Measurements from ENCODE around the gene SPPL3.

SPPL3 gene

GRCh38 chr12:120921637-120922036, 17.5 kb upstream of the SPPL3 start:
- TF ChIP-seq CTCF (IDR thresholded peaks at IDR 0.05; ENCODE audit: insufficient read depth, missing control alignments) = no peak
- FAIRE-seq = no peak

GRCh38 chr12:120920178-120920577, 16.0 kb upstream of the SPPL3 start:
- DNase-seq (ENCODE audit: insufficient read length, low spot score) (no peak), FAIRE-seq (no peak)
- TF ChIP-seq CTCF (IDR thresholded peaks at IDR 0.05; ENCODE audit: insufficient read depth, missing control alignments) = no peak

More at GRCh38 chr12:120921637-120922036, 17.5 kb upstream of the SPPL3 start:
- no peak for DNase-seq (ENCODE audit: insufficient read length, low spot score)

DNA sequence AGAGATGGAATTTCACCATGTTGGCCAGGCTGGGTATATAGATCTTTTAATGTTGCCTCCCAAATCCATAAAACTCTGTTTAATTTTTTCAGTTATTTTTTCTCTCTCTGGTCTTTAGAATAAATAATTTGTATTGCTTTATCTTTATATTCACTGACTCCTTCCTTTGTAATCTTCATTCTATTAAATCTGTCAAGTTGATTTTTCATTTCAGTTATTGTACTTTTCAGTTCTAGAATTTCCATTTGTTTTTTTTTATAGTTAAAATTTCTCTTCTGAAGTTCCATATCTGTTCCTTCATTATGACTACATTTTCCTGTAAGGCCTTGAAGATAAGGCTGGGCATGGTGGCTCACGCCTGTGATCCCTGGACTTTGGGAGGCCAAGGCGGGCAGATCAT, 13.6 kb upstream of the SPPL3 start:
- no peak for TF ChIP-seq CTCF (IDR thresholded peaks at IDR 0.05; ENCODE audit: insufficient read depth, missing control alignments)
- FAIRE-seq (no peak), DNase-seq (ENCODE audit: insufficient read length, low spot score) (no peak)

GRCh38 chr12:120916561-120916960, 12.4 kb upstream of the SPPL3 start:
- DNase-seq (ENCODE audit: insufficient read length, low spot score) (no peak), FAIRE-seq (no peak)
- no peak for TF ChIP-seq CTCF (IDR thresholded peaks at IDR 0.05; ENCODE audit: insufficient read depth, missing control alignments)

DNA sequence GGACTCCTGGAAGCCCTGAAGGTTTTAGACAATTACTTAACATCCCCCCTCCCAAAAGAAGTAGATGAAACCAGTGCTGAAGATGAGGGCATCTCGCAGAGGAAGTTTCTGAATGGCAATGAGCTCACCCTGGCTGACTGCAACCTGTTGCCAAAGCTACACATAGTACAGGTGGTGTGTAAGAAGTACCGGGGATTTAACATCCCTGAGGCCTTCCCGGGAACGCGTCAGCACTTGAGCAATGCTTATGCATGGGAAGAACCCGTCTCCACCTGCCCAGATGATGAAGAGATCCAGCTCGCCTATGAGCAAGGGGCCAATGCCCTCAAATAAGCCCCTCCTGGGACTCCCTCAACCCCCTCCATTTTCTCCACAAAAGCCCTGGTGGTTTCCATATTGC, 10.6 kb upstream of the SPPL3 start:
- DNase-seq (ENCODE audit: insufficient read length, low spot score) (no peak), FAIRE-seq (no peak)
- no peak for TF ChIP-seq CTCF (IDR thresholded peaks at IDR 0.05; ENCODE audit: insufficient read depth, missing control alignments)

- no peak for TF ChIP-seq CTCF (IDR thresholded peaks at IDR 0.05; ENCODE audit: insufficient read depth, missing control alignments)
- FAIRE-seq (no peak), DNase-seq (ENCODE audit: insufficient read length, low spot score) (peak; percentile 44)
These were observed 5.6 kb upstream of the SPPL3 start for GRCh38 chr12:120909633-120910298.

DNA sequence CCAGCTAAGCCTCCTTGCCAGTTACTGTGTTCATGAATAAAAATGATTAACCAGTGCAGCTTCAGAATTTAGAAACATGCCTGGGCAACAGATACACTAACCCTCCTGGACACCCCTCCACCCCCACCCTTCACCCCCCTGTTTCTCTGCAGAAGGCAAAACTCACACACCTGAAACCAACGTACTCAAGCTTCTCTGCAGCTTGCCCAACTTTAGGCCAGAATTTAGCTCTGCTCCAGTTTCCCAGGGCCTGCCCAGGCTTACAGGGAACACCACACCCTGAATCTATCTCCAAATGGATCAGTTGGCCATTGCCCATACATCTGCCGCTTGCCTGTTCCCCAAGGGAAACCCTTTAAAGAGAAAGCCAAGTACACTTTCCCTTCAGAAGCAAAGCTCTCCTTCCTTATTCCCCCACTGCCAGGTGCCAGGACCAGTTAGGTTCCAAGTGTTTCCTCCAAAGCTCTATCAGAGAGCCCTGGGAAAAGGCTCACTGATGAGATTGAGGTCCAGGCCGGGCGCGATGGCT, 1.8 kb upstream of the SPPL3 start:
- no peak for TF ChIP-seq CTCF (IDR thresholded peaks at IDR 0.05; ENCODE audit: insufficient read depth, missing control alignments)
- DNase-seq (ENCODE audit: insufficient read length, low spot score) (no peak), FAIRE-seq (no peak)
